ENCODE results near the gene CCDC30.
A peak's percentile ranks its signal among the peaks of the same experiment; 100 is the strongest.

Gene CCDC30

DNA sequence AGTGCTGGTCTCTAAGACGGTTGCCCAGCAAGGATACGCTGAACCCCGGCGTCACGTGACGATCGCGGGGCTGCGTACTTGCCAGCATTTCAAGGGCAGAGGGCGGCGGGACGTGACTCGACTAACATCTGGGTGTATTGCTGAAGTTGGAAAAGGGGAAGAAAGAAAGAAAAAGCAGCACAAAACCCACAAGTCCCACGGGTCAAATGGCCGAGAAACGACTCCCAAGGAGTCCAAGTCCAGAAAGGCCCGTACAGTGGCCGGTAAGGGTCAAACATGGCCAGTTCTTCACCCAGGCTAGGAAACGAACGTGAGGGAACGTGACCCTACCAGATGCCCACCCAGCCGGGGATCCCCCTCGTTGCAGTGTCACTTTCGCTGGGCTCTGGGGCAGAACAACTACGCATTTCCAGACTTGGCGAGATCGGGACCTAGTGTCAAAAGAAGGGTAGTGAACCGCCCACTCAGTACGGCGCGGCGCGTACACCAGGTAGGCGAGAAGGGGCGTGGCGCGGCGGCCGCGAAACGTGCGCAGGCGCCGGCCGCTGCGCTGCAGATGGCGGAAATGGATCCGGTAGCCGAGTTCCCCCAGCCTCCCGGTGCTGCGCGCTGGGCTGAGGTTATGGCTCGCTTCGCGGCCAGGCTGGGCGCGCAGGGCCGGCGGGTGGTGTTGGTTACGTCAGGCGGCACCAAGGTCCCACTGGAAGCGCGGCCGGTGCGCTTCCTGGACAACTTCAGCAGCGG is 6.9 kb upstream of the CCDC30 start, which contains the start of the genes PPCS and ZMYND12:
TSS of gene PPCS (plus strand) at position 534 of the 744 bp plus-strand sequence. CDS start at position 557, 23 bp downstream.
TSS of gene ZMYND12 (minus strand) at position 13 of the 744 bp plus-strand sequence. CDS start 25 bp downstream, outside the sequence.
- Histone ChIP-seq H3K27me3 (replicated peaks) (no peaks in the 10 kb centered on the region), H3K36me3 (replicated peaks) (no peaks in the 10 kb centered on the region), H3K27ac (peak within 1 kb of the TSS; percentile 69), H3K4me3 (ENCODE audit: low read depth, low read length) (peak within 1 kb of the TSS; percentile 81)
- TF ChIP-seq, protein P1, sequence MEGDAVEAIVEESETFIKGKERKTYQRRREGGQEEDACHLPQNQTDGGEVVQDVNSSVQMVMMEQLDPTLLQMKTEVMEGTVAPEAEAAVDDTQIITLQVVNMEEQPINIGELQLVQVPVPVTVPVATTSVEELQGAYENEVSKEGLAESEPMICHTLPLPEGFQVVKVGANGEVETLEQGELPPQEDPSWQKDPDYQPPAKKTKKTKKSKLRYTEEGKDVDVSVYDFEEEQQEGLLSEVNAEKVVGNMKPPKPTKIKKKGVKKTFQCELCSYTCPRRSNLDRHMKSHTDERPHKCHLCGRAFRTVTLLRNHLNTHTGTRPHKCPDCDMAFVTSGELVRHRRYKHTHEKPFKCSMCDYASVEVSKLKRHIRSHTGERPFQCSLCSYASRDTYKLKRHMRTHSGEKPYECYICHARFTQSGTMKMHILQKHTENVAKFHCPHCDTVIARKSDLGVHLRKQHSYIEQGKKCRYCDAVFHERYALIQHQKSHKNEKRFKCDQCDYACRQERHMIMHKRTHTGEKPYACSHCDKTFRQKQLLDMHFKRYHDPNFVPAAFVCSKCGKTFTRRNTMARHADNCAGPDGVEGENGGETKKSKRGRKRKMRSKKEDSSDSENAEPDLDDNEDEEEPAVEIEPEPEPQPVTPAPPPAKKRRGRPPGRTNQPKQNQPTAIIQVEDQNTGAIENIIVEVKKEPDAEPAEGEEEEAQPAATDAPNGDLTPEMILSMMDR (IDR thresholded peaks at IDR 0.05; ENCODE audit: low read depth, low read length, missing control alignments) = peak; percentile 10
- peak; percentile 70 for DNase-seq
- in situ Hi-C loops (cut with HindIII; ENCODE audit: low pct_ligation_motif_present, low sequenced_read_pairs) = no loop called here

DNA sequence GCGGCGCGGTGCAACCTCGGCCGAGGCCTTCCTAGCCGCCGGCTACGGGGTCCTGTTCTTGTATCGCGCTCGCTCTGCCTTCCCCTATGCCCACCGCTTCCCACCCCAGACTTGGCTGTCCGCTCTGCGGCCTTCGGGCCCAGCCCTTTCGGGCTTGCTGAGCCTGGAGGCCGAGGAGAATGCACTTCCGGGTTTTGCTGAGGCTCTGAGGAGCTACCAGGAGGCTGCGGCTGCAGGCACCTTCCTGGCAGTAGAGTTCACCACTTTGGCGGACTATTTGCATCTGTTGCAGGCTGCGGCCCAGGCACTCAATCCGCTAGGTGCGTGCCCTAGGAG is 6.4 kb upstream of the CCDC30 start:
- Histone ChIP-seq H3K4me3 (ENCODE audit: low read depth, low read length) (peak overlapping the region; percentile 81), H3K36me3 (replicated peaks) (no peaks in the 10 kb centered on the region), H3K27me3 (replicated peaks) (no peaks in the 10 kb centered on the region), H3K27ac (peak overlapping the region; percentile 69)
- in situ Hi-C loops (cut with HindIII; ENCODE audit: low pct_ligation_motif_present, low sequenced_read_pairs) = no loop called here
- DNase-seq = peak; percentile 25
- TF ChIP-seq, protein P1 (IDR thresholded peaks at IDR 0.05; ENCODE audit: low read depth, low read length, missing control alignments) = no peak

GRCh38 chr1:42461196-42461595 is 1.9 kb upstream of the CCDC30 start:
- Histone ChIP-seq H3K36me3 (replicated peaks) (no peaks in the 10 kb centered on the region), H3K4me3 (ENCODE audit: low read depth, low read length) (no peak overlapping the region), H3K27ac (no peak overlapping the region), H3K27me3 (replicated peaks) (no peaks in the 10 kb centered on the region)
- TF ChIP-seq, protein P1 (IDR thresholded peaks at IDR 0.05; ENCODE audit: low read depth, low read length, missing control alignments) = no peak
- no peak for DNase-seq
- in situ Hi-C loops (cut with HindIII; ENCODE audit: low pct_ligation_motif_present, low sequenced_read_pairs) = no loop called here

- in situ Hi-C loops (cut with HindIII; ENCODE audit: low pct_ligation_motif_present, low sequenced_read_pairs) = no loop called here
- no peak for DNase-seq
- H3K36me3 ChIP-seq (replicated peaks) = no peaks in the 10 kb centered on the region
- peak overlapping the region; percentile 75 for H3K4me3 ChIP-seq (ENCODE audit: low read depth, low read length)
- no peak overlapping the region for H3K27ac ChIP-seq
- TF ChIP-seq, protein P1 (IDR thresholded peaks at IDR 0.05; ENCODE audit: low read depth, low read length, missing control alignments) = no peak
- no peaks in the 10 kb centered on the region for H3K27me3 ChIP-seq (replicated peaks)
Observed at GRCh38 chr1:42463921-42464320, 835 bp downstream of the CCDC30 start.

GRCh38 chr1:42466030-42466429 is 2.9 kb downstream of the CCDC30 start:
- H3K27ac ChIP-seq = no peak overlapping the region
- no peaks in the 10 kb centered on the region for H3K36me3 ChIP-seq (replicated peaks)
- no peaks in the 10 kb centered on the region for H3K27me3 ChIP-seq (replicated peaks)
- TF ChIP-seq, protein P1 (IDR thresholded peaks at IDR 0.05; ENCODE audit: low read depth, low read length, missing control alignments) = no peak
- H3K4me3 ChIP-seq (ENCODE audit: low read depth, low read length) = no peak overlapping the region
- no peak for DNase-seq
- in situ Hi-C loops (cut with HindIII; ENCODE audit: low pct_ligation_motif_present, low sequenced_read_pairs) = no loop called here

Data from brain microvascular endothelial cell (primary cell).